Measurements from ENCODE around the gene CCP110.

Gene CCP110

GRCh38 chr16:19523559-19524355 is at the start of gene CCP110:
Gene CCP110, plus strand, starts transcription at chr16:19523942. Its CDS starts 3,940 bp downstream, at chr16:19527882.
- DNase-seq: peak; percentile 72

- DNase-seq: no peak
These were observed 49.1 kb upstream of the CCP110 start for GRCh38 chr16:19474617-19475016.

- no peak for DNase-seq
These were observed 45.2 kb upstream of the CCP110 start for GRCh38 chr16:19478505-19478904.

GRCh38 chr16:19479302-19479721 is 44.4 kb upstream of the CCP110 start:
- no peak for DNase-seq

GRCh38 chr16:19481296-19481695 is 42.4 kb upstream of the CCP110 start:
- DNase-seq: no peak

GRCh38 chr16:19481769-19482168 is 42.0 kb upstream of the CCP110 start:
- DNase-seq: no peak

GRCh38 chr16:19482291-19482690 is 41.5 kb upstream of the CCP110 start:
- DNase-seq: no peak

- DNase-seq: no peak
These were observed 39.6 kb upstream of the CCP110 start for GRCh38 chr16:19484096-19484495.

GRCh38 chr16:19485611-19486010 is 38.1 kb upstream of the CCP110 start:
- DNase-seq: no peak

- DNase-seq: no peak
These were observed 37.7 kb upstream of the CCP110 start for GRCh38 chr16:19486051-19486450.

GRCh38 chr16:19486750-19487325 is 36.9 kb upstream of the CCP110 start:
- DNase-seq: no peak

GRCh38 chr16:19488213-19488640 is 35.5 kb upstream of the CCP110 start:
- DNase-seq: no peak

GRCh38 chr16:19490619-19491018 is 33.1 kb upstream of the CCP110 start:
- DNase-seq: no peak

GRCh38 chr16:19497176-19497575 is 26.6 kb upstream of the CCP110 start:
- DNase-seq: no peak

GRCh38 chr16:19499006-19499405 is 24.7 kb upstream of the CCP110 start:
- DNase-seq: no peak

- no peak for DNase-seq
These were observed 24.3 kb upstream of the CCP110 start for GRCh38 chr16:19499481-19499880.

GRCh38 chr16:19502395-19503131 is 21.2 kb upstream of the CCP110 start:
- no peak for DNase-seq

GRCh38 chr16:19503461-19504075 is 20.2 kb upstream of the CCP110 start:
- DNase-seq: no peak

- no peak for DNase-seq
These were observed 18.0 kb upstream of the CCP110 start for GRCh38 chr16:19505600-19506303.

- no peak for DNase-seq
These were observed 16.8 kb upstream of the CCP110 start for GRCh38 chr16:19506965-19507364.

- no peak for DNase-seq
These were observed 15.9 kb upstream of the CCP110 start for GRCh38 chr16:19507867-19508266.

- DNase-seq: no peak
These were observed 11.4 kb upstream of the CCP110 start for GRCh38 chr16:19512297-19512696.

Data from GOT3 (cell line).